Activated effector memory CD4-positive, alpha-beta T cell treated with Interleukin-2 at 50 U/mL for 16 hours (primary cell): ENCODE data around the gene UBE2S.

Experiments used
- DNase-seq: peaks from one replicate; pipeline ENCODE4 v3.0.0-alpha.2; 2020

The UBE2S gene

DNA sequence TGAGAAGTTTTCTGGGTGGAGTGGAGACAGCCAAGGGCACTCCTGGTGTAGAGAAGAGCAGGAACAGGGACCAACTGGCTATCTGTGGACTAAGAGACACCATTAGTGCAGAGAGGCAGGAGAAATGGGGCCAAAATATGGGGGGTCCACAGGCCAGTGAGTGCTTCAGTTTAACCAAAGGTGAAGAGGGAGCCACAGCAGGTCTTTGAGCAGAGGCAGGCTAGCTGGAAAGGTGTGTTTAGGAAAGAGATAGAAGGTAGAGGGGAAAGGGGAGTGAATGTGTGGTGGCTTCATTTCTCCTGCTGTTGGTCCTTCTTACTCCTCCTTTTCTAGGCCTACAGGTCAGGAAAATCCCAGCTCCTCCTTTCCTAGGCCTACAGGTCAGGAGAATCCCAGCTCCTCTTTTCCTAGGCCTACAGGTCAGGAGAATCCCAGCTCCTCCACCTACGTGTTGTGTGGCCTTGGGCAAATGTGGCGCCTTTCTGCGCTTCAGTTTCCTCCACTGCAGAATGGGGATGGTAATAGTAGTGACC lies 25.0 kb downstream of the UBE2S start:
- no peak for DNase-seq

DNA sequence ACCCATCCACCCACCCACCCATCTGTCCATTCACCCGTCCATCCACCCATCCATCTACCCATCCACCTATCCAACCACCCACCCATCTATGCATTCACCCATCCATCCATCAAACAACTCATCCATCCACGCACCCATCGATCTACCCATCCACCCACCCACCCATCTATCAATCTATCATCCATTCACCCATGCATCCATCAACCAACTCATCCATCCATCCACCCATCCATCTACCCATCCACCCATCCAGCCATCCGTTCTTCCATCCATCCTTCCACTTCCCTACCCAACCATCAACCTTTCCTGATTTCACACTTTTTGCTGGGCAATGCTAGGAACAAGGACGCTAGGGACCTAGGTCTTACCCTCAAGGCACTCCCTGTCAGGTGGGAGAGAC lies 25.6 kb downstream of the UBE2S start:
- DNase-seq, result no peak

DNA sequence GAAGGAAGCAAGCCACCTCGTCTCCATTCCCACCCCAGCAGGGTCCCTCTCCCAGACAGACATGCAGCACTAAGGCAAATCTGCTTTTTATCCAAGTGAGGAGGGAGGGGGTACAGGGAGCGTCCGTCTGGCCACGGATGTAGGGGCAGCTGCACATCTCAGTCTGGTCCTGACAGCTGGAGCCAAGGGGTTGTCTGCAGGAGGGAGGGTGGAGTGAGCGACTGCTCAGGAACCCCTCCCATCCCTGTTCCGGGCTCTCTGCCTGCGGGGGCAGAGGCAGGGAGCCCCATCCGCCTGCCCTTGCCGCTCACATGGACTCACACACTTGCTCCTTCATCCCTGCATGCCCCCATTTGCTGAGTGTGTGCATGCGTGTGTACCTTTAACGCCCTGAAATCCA lies 28.4 kb downstream of the UBE2S start:
- DNase-seq, result no peak

DNA sequence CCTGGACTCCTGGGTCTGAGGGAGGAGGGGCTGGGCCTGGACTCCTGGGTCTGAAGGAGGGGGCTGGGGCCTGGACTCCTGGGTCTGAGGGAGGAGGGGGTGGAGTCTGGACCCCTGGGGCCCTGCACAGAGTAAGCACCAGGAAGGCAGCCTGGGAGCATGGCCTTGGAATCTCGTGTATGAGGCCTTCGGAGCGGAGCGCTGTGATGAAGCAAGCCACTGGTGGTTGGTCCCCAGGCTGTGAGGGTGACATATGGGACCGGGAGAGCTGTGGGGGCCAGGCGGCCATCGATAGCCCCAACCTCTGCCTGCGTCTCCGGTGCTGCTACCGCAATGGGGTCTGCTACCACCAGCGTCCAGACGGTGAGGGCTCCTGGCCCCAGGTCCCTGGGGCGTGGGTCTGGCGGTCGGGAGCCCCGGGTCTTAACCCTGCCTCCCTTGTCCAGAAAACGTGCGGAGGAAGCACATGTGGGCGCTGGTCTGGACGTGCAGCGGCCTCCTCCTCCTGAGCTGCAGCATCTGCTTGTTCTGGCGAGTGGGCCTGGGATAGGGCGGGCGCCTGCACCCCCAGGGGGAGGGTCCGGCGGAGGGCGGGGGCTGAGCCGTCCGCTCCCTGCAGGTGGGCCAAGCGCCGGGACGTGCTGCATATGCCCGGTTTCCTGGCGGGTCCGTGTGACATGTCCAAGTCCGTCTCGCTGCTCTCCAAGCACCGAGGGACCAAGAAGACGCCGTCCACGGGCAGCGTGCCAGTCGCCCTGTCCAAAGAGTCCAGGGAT lies 30.0 kb downstream of the UBE2S start:
- no peak for DNase-seq

DNA sequence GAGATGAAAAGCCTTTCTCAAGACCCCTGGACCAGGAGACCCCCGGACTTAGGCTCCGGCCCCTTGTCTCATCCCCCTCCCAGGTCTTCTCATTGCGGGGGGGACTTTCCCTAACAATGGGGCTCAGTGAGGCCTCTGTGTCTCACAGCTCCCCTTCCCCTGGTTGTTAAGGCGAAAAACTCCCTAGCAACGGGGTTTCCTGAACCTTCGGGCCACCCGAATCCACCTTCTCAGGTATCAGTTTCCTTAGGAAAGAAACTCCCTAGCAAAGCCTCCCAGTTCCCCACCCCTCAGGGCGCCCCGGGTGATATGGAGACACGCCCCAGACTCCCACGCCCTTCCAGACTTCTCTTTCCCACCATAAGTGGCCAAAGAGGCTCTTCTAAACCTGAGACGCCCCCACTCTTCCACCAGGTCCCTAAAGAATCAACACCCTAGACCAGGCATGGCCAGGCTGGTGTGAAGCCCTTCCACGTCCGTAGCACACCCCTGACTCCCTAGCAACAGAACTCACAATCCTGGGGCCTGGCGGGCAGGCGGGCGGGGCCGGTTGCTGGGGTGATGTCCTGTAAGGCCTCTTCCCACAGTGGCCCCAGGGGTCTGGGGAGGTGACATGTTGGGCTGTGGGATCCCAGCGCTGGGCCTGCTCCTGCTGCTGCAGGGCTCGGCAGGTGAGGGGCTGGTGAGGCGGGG lies 31.2 kb downstream of the UBE2S start, which contains the start of gene TMEM190:
TMEM190 (plus strand) TSS at position 586 of the 693 bp plus-strand sequence; CDS start at position 614, 28 bp downstream.
- no peak for DNase-seq

DNA sequence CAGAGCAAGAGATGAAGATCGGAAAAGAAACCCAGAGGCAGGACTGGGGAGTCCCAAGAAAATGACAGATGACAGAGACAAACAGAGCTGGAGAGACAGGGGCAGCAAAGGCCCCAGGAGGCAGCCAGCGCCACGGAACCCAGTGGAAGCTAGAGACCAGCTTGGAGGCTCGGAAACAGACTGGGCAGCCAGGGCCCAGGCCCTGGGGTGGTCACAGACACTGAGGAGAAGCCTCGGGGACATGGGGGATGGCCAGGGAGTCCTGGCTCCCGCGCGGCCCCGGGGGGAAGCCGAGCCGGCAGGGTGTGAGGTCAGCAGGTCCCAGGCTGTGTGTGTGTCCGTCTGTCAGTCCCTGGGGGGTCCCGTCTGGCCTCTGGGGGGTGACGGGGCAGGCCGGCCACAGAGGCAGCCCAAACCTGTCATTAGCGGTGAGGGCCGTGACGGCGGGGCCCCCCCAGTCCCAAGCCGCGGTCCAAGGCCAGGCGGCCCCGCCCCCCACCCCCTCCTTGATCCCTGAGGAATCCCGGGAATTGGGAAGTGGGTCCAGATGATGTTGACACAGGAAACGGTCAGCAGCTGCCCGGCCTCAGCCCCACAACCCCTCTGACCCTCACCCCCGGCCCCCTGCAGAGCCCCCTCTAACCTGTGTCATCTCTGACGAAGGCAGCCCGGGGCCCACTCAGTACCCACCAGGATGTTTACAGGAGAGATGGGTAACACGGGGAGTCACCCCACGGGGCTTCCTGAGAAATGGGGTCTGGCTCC lies 33.4 kb downstream of the UBE2S start:
- no peak for DNase-seq

DNA sequence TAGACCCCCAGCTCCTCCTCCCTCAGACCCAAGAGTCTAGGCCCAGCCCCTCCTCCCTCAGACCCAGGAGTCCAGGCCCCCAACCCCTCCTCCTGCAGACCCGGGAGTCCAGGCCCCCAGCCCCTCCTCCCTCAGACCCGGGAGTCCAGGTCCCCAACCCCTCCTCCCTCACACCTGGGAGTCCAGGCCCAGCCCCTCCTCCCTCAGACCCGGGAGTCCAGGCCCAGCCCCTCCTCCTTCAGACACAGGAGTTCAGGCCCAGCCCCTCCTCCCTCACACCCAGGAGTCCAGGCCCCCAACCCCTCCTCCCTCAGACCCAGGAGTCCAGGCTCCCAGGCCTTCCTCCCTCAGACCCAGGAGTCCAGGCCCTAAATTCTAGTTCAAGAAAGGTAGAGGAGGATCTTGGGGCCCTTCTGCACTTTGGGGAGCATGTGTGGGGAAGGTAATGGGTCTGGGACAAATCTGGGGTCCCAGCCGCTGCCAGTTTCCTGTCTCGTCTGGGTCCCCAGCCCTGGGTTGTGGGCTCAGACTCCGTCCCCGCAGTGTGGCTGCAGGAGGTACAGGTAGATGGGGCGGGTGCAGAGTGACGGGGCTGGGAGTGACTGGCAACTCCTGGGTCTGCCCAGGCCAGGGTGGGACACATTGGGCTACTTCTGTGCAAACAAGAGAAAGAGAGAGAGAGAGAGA lies 34.1 kb downstream of the UBE2S start:
- no peak for DNase-seq

DNA sequence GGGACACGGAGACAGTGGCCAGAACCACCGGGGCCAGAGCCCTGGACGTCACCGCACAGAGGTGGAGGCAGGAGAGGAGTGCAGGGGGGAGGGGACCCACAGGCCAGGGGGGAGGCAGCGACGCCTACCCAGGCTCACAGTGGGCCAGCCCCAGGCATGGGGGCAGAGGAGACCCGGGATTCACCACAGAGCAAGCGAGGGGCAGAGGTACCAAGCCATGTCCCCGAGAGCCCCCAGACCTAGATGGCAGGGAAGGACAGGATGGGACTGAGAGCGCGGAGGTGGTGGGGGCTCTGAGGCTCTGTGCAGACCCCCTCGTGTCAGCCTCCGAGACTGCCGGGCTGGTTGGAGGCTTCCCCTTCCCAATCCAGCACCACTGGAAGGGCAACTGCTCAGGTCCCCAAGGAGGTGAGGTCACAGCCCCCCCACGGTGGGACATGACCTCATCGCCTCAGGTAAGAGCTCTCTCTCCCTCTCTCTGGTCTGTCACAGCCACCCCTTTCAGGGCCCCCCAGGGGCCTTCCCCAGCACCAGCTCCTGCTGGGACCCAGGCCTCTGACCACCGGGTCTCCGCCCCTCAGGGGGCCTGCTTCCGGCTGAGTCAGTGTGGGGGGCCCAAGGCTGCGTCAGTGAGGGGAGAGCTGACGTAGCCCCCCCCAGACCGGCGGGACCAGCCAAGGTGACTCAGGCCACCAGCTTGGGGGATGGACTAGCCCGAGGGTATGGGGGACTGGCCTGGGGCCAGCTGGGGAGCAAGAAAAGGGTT lies 35.1 kb downstream of the UBE2S start:
- DNase-seq, result no peak

DNA sequence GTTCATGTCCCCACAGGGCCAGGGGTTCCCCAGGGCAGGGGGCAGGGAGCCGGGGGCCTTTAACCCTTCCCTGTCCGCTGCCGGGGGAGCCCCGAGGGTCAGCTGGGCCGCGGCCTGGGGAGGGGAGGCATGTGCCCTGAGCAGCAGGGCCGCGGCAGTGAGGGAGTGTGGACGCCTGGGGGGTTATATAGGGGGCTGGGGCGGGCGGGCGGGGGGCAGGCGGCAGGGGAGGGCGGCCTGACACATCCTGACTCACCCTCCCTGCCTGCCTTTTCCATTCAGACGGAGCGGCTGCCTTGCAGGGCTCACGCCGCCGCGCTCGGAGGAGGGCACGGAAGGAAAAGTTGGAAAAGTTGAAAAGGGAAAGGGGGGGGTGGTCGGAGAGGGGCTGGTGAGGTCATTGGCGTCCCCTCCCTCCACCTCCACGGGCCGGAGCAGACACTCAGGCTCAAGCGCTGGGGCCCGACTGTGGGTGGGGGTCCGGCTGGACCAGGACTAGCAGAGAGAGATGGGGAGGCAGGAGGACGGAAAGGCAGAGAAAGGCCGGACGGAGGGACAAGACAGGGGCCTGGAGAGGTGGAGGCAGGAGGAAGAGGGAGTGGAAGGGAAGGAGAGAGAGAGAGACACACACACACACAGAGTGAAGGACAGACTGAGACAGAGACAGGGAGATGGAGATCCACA lies 37.1 kb downstream of the UBE2S start, which contains the start of gene IL11:
IL11 (minus strand) TSS at position 159 of the 684 bp plus-strand sequence; CDS start at position 6, 153 bp downstream.
- DNase-seq, result no peak

DNA sequence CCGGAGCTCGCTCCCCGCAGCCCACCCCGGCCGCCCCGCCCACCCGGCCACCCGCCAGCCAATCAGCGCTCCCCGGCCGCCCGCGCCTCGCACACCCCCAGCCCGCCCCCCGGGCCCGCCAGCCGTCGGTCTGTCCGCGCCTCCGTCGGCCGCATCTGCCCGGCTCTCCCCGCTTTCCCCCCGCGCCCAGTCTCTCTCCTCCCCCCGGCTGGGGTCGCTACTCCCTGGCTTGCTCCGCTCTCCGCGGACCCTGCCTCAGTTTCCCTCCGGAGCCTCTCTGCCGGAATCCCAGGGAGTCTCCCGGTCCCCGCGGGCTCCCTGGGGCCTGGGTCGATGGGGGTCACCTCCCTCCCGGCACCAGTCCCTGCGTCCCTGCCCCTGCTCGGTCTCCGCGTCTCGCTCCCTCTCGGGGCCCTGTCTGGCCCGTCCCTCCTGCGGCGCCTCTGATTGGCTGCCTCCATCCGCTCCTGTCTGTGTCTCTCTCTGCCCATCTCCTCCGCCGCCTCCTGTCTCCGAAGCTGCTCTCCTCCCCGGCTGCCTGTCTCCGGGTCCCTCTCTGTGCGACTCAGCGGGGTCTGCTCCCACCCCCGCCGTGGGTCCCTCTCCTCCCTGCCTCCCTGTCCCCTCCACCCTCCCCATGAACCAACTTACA lies 37.8 kb downstream of the UBE2S start:
- no peak for DNase-seq

DNA sequence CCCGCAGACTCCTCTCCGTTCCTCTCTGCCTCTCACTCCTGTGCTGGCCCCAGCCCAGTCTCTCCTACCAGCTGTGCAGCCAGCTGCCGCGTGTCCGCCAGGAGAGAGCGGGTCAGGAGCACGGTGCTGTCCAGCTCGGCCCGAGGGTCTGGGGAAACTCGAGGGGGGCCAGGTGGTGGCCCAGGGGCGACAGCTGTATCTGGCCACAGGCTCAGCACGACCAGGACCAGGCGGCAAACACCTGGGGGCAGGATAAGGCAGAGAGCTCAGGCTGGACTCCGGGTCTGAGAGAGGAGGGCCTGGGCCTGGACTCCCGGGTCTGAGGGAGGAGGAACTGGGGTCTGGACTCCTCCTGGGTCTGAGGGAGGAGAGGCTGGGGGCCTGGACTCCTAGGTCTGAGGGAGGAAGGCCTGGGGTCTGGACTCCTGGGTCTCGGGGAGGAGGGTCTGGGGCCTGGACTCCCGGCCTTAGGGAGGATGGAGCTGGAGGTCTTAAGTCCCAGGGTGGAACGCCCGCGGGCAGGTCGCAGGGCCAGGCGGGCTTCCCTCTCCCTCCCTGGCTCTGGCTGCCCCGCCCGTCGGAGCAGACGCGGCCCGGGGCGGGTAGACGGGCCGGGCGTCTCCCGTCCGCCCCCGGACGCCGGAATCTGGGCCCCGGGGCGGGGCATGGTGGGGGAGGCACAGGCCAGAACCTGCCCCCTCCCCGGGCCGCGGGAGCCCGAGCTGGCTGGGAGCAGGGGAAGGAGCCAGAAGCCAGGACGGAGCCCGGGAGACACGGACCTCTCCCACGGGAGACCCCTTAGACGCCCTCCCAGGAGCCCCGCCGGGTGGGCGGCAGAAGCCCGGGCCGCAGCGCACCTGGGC lies 38.7 kb downstream of the UBE2S start:
- DNase-seq, result no peak

DNA sequence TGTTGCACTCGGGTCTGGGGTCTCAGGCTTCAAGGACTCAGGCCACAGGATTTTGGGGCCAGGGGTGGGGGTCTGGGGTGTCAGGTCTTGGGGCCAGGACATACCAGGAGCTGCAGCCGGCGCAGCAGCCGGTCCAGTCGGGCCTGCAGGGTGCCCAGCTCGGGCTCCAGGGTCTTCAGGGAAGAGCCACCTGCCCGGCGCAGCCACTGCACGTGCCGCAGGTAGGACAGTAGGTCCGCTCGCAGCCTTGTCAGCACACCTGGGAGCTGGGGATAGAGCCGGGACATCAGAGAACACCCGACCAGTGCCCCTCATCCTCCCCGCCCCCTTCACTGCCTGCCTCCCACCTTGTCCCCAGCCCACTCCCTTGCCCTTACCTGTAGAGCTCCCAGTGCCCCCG lies 39.5 kb downstream of the UBE2S start:
- no peak for DNase-seq

DNA sequence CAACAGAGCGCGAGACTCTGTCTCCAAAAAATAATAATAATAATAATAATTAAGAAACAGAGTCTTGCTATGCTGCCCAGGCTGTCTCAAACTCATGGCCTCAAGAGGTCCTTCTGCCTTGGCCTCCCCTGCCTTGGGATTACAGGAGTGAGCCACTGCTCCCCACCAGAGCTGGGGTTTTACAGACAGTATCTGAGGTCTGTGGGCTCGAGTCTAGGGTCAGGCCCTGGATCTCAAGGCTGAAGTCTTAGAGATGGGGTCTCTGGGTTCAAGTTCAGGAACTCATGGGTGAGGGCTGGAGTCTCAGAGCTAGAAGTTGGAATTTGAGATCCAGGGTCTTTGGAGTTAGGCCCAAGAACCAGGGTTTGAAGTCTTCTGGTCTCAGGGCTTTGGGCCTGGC lies 40.8 kb downstream of the UBE2S start:
- no peak for DNase-seq

DNA sequence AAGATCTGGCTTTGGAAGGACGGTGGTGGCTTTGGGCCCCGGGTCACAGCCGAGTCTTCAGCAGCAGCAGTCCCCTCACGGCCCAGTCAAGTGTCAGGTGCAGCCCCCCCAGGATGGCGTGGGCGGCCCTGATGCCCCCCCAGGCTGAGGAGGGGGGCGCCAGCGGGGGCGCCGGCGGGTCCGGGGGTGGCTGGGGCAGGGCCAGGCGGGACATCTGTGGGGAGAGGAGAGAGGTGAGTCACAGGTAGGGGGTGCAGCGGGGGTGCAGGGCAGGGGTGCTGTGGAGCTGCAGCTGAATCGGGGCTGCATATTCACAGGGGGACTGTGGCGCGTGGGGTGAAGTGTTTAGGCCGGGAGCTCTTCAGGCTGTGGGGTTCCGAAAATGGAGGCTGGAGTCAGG lies 41.6 kb downstream of the UBE2S start:
- DNase-seq, result no peak

DNA sequence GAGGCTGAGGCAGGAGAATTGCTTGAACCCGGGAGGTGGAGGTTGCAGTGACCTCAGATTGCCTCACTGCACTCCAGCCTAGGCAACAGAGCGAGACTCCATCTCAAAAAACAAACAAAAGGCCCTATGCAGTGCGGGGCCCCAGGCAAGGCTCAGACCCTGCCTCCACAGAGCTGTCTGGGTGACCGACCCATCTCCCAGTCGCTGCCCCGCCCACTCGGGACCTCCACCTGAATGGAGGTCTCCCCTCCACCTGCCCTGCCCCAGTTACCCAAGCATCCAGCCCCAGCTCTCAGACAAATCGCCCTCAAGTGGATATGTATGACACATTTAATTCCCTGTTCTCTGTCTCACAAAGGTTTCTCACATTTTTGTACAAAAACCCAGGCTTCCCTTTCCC lies 42.3 kb downstream of the UBE2S start:
- no peak for DNase-seq

DNA sequence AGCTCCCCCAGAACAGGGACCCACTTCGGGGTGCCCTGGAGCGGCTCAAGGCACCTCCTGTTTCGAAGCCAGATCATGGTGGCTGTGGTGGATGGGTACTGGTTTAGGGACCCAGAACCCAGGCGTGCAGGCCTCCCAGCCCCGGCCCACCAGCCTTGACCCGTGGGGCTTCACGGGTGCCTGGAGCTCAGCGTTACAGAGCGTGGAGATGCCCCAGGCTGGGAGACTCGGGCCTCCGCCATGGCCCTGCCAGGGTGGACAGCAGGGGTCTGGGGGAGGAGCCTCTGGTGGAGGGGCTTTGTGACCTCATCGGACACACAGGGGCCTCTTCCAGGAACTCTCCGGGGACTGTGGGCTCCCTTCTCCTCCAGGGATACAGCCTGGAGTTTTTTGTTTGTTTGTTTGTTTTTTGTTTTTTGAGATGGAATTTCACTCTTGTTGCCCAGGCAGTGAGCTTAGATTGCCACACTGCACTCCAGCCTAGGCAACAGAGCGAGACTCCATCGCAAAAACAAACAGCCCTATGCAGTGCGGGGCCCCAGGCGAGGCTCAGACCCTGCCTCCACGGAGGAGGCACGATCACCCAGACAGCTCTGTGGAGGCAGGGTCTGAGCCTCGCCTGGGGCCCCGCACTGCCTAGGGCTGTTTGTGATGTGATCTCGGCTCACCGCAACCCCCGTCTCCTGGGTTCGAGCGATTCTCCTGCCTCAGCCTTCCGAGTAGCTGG lies 44.4 kb downstream of the UBE2S start, which contains the start of gene GARIN5B:
GARIN5B (minus strand) TSS at position 271 of the 727 bp plus-strand sequence; CDS start at position 77, 194 bp downstream.
- no peak for DNase-seq

DNA sequence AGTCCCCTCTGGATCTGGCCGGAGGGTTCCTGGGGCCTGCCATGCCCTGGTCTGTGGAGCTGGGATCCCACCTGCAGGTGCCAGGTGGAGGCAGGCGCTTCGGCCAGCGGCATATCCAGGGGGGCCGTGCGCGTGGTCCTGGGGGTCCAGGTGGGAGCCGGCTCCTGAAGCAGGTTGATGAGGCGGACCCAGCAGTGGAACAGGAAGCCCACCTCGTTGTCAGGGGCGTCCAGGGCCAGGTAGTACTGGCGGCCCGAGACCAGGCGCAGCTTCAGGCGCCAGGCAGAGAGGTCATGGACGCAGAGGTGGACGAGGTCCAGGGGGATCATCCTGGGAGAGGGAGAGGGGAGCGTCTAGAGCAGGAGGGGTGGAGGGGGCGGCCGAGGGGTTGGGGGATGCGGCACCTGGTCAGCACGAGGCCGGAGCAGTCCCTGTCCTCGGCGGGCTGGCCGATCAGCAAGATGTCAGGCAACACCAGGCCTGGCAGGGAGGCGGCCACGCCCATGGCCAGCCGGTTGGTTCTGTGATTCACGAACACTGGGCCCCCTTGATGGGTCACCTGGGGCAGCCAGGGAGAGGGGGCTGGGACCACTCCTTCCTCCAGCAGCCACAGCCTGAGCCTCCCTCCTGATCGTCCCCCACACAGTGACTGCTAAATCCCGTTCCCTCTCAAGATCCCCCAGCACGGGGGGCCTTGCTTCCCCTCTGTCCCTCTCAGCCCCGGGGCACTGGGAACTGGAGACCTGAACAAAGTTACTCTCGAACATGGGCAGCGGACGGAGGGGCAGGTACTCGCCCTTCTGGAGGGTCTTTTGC lies 45.2 kb downstream of the UBE2S start:
- no peak for DNase-seq

DNA sequence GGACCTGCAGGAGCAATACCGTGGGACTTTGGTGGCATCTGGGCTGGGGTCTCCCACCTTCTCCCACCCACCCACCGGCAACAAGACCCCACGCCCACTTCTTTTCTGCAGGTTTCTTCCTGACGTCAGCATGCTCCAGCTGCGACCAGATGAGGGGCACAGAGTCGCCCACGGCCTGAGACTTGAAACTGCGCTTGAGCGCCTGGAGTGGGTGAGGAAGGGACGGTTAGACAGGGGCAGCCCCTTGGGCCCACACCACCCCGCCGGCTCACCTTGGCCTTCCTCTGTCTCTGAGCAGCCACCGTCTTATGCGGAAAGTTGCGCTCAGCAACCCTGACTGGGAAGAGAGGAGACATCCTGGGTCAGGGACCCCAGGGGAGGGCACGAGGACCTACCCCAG lies 46.7 kb downstream of the UBE2S start:
- no peak for DNase-seq
